ENCODE results near the gene DNAAF5. TPM values are rescaled to one million over a fixed set of nuclear protein-coding genes. Genes with fewer than 3 reads are reported as not detected.

Gene DNAAF5
- 10 to 100 TPM; 11.0 to 14.6 (median 11.8) TPM for polyA plus RNA-seq

- no peak within 1 kb of the TSS for H3K27ac ChIP-seq (ENCODE audit: low read depth, low read length)
- 7 to 11% (median 10%) methylated on average over 39 to 56 of the region's 56 CpGs for WGBS, 3 donors
Observed at GRCh38 chr7:726084-726853, at the start of gene DNAAF5. TSS of gene DNAAF5 (plus strand) at chr7:726699. CDS start at chr7:726721, 22 bp downstream.

DNA sequence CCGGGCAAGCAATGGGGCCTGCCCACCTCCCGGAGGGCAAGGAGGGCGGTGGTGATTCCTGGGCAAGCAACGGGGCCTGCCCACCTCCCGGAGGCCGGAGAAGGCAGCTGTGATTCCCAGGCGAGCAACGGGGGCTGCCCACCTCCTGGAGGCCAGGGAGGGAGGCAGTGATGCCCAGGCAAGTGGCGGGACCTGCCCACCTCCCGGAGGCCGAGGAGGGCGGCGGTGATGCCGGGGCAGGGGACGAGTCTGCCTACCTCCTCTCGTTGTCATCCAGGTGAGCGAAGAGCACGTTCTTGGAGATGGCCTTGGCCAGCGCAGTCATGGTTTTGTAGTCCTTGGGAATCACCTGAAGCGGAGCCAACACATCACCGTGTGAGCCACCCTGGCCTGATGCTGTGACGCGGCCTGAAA is 49.5 kb upstream of the DNAAF5 start:
- WGBS, 3 donors, result 91 to 96% (median 95%) methylated on average over 20 to 23 of the region's 23 CpGs
- no peak overlapping the region for H3K27ac ChIP-seq (ENCODE audit: low read depth, low read length)

DNA sequence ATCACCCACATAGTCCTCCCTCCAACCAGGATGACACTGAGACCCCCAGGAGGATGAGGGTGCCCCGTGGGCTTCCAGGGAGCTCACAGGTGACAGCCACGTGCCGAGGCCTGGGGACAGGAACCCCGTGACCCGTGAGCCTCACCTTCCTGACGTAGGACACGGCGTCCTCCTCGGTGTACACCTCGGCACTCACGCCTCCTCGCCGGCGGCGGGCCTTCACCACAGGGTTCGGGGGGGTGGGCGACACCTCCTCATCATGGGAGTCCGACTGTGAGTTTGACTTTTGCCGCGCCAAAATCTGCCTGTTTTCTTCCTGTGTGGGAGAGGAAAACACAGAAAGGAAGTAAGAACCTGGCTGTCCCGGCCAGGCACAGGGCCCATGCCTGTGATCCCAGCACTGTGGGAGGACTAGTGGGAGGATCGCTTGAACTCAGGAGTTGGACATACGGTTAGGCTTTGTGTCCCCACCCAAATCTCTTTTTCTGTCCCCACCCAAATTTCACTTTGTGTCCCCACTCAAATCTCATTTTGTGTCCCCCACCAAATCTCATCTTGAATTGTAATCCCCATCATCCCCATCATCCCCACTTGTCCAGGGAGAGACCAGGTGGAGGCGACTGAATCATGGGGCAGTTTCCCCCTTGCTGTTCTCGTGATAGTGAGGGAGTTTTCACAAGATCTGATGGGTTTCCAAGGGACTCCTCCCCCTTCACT is 45.9 kb upstream of the DNAAF5 start:
- WGBS, 3 donors, result 96 to 98% (median 97%) methylated on average over 25 of the region's 25 CpGs
- no peak overlapping the region for H3K27ac ChIP-seq (ENCODE audit: low read depth, low read length)

GRCh38 chr7:681551-682307 is 44.8 kb upstream of the DNAAF5 start:
- H3K27ac ChIP-seq (ENCODE audit: low read depth, low read length), result no peak overlapping the region
- 95 to 96% (median 96%) methylated on average over 13 of the region's 13 CpGs for WGBS, 3 donors

DNA sequence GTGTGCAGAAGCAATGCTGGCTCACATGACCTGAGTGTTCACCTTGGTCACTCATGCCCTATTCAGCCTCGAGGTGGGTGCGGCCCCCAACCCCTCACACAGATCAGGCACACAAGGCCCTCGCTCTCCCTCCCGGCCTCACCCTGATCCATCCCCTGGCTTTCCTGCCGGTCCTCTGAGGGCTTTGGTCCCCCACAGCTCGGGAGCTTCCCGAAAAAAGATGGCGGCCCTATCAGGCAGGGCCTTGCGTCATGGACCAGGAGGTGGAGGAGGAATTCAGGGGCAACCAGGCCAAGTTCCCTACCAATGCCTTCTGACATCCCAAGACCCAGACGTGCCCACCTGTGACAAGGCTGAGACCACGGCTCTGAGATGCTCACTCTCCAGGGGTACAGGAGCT is 43.7 kb upstream of the DNAAF5 start:
- WGBS, 3 donors, result 93 to 96% (median 95%) methylated on average over 11 of the region's 11 CpGs

GRCh38 chr7:683526-684205 is 42.8 kb upstream of the DNAAF5 start:
- WGBS, 3 donors, result 97 to 99% (median 98%) methylated on average over 19 of the region's 19 CpGs
- no peak overlapping the region for H3K27ac ChIP-seq (ENCODE audit: low read depth, low read length)

More for the DNA sequence above, 43.7 kb upstream of the DNAAF5 start:
- H3K27ac ChIP-seq (ENCODE audit: low read depth, low read length), result no peak overlapping the region

- 96% methylated on average over 9 of the region's 9 CpGs for WGBS, 3 donors
- no peak overlapping the region for H3K27ac ChIP-seq (ENCODE audit: low read depth, low read length)
Observed at GRCh38 chr7:684416-684815, 42.1 kb upstream of the DNAAF5 start.

GRCh38 chr7:685540-685939 is 41.0 kb upstream of the DNAAF5 start:
- H3K27ac ChIP-seq (ENCODE audit: low read depth, low read length), result no peak overlapping the region
- WGBS, 3 donors, result 95 to 97% (median 97%) methylated on average over 1 of the region's 1 CpG

DNA sequence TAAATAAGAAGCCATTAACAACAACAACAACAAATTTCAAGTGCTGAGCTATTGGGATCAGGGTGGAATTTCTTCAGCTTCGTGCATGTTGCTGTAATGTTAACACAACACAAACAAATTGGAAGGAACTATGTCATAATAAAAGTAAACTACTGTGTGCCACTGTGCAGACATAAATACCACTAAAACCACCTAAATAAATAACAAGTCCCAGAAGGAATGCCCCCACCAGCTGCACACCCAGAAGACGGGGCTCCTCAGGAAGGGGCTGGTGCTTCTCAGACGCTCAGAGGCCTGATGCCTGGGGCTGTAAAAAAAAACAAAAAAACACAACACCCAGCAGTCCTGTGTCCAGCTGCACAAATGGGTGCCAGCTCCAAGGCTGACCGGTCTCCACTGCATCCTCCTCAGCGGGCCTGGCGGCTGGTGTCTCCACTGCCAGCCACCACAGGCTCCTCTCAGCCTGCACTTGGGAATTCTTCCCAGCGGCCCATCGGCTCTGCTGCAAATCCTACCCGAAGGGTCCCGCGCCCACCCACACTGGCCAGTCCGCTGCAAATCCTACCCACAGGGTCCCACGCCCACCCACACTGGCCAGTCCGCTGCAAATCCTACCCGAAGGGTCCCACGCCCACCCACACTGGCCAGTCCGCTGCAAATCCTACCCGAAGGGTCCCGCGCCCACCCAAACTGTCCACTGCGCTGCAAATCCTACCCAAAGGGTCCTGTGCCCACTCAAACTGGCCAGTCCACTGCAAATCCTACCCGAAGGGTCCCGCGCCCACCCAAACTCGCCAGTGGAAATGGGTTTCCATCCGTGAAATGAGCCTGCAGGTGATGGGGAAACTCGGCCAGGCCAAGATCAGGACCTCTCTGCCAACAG is 35.8 kb upstream of the DNAAF5 start:
- no peak overlapping the region for H3K27ac ChIP-seq (ENCODE audit: low read depth, low read length)
- 96 to 97% (median 97%) methylated on average over 26 to 27 of the region's 27 CpGs for WGBS, 3 donors

GRCh38 chr7:691361-692045 is 35.0 kb upstream of the DNAAF5 start:
- 92 to 96% (median 92%) methylated on average over 25 of the region's 25 CpGs for WGBS, 3 donors

DNA sequence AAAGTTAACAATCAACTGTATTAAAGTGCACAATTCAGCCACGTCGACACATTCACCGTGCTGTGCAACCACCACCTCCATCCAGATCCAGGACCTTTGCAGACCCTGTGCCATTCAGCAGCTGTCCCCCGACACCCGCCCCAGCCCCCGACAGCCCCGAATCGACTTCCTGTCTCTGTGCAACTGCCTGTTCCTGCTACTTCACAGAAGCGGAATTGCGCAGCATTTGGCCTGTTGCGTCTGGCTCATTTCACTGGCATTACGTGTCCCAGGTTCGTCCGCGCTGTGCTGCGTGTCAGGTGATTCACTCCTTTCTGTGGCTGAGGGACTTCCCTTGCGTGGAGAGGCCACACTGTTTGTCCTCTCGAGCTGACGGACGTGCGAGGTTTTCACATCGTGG is 33.2 kb upstream of the DNAAF5 start:
- H3K27ac ChIP-seq (ENCODE audit: low read depth, low read length), result no peak overlapping the region
- WGBS, 3 donors, result 91 to 95% (median 91%) methylated on average over 22 of the region's 22 CpGs

More at GRCh38 chr7:691361-692045, 35.0 kb upstream of the DNAAF5 start:
- H3K27ac ChIP-seq (ENCODE audit: low read depth, low read length), result no peak overlapping the region

GRCh38 chr7:696426-696811 is 30.1 kb upstream of the DNAAF5 start:
- WGBS, 3 donors, result 77 to 91% (median 86%) methylated on average over 9 of the region's 9 CpGs

DNA sequence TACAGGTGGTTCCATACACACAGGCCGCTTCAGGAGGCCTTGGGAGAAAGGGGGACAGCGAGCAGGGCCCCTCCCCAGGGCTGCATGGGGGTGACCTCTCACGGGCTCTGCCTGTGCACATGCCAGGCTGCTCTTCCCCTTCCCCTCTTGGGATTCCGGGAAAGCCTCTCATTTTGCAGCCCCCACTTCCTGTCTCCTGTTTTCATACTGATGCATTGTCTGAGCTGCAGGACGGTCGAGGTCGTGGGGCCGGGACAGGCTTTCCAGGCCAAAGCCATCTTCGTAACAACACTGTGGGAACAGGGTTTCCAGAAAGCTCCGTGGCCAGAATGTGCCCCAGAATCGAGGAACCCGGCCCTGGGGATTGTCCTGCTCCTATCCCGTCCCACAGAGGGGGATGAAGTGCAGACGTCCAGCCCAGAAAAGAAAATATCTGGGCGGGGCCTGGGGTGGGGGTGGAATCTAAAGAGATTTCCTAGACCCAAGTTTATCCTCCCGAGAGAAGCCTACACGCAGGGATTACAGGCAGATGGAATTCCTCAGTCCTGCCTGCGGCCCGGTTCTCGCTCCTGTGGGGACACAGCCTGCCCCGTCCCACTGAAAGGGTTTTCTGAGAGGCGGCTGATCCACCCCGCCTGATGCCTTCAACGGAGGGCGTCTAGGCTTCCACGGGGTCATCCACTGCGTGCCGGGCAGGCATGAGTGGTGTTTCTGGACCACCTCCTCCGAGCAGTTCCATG is 29.5 kb upstream of the DNAAF5 start:
- H3K27ac ChIP-seq (ENCODE audit: low read depth, low read length), result no peak overlapping the region
- 66 to 86% (median 75%) methylated on average over 29 of the region's 29 CpGs for WGBS, 3 donors

More at GRCh38 chr7:696426-696811, 30.1 kb upstream of the DNAAF5 start:
- H3K27ac ChIP-seq (ENCODE audit: low read depth, low read length), result no peak overlapping the region

DNA sequence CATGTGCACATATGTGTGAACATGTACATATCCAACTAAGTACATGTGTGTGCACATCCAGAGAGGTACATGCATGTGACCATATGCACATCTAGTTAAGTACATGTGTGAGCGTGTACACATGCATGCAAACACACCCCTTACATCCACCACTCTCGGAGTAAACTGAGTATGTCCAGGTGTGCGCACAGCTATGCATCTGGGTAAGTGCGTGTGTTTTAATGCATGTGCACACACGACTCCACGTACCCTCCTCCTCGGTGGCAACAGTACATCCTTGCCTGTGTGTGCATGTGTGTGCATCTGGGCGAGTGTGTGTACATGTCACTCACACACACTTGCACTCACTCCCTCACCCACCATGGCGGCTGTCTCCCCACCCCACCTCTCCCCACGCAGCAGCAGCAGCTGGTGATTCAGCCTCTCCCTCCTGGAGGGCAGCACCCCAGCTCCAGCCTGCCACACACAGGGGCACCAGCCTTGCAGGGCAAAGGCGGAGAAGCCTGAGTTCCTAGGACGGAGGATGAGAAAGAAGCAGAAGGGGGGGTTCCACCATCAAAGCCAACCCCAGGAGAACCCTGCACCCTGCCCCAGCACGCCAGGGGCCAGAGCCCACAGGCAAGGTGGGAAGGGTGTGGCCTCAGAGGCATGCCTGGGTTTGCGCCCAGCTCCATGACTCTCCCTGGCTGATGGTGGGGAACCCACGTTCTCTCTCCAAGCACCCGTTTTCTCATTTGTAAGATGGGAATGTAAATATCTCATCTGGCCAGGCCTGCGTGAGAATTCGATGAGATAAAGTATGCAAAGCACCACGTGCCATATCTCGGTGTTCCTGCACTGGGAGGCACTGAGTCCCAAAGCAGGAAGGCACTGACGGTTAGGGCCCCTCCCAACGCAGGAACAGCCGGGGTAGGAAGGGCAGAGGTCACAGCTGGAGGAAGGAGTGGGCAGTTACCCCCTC is 27.7 kb upstream of the DNAAF5 start:
- 75 to 86% (median 81%) methylated on average over 23 of the region's 23 CpGs for WGBS, 3 donors
- no peak overlapping the region for H3K27ac ChIP-seq (ENCODE audit: low read depth, low read length)

DNA sequence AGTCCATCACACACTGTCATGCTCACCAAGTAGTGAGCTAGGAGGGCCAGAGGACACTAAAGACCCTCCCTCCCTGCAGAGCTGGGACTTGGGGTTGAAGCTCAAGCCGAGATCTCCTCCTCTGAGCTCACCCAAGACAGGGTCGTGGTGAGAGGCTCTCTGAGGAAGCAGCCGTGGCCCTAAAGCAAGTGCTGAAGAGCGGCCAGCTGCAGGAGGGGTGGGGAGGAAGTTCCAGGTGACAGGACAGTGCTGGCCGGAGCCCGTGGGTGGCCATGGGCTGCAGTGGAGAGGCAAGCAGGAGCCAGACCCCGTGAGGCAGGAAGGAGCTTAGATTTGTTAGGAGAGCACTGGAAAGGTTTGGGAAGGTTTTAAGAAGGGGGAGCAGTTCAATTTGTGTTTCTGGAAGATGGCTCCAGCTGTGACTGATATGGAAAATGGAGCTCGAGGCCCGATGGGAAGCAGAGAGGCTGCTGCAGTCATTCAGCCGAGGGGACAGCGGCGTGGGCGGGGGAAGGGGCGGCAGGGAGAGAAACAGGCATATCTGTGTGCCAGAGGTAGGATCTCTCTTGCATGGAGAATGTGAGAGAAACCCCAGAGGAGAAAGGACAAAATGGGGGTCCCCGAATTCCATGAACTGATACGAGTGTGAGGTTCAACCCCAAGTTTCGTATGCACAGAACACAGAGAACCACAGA is 26.9 kb upstream of the DNAAF5 start:
- no peak overlapping the region for H3K27ac ChIP-seq (ENCODE audit: low read depth, low read length)
- whole genome bisulfite sequencing, 3 donors, result 75 to 80% (median 75%) methylated on average over 17 of the region's 17 CpGs

Measured in adipose tissue (tissue), 3 donors.